Activated effector memory CD4-positive, alpha-beta T cell treated with anti-CD3 and anti-CD28 coated beads, Interleukin-2, amount 50 U/mL, for 16 hours (primary cell): ENCODE results near the gene ZNF652.

ENCODE experiments used
- DNase-seq: peaks from one replicate; pipeline ENCODE4 v3.0.0-alpha.2; 2020

The ZNF652 gene

GRCh38 chr17:49258394-49258793 is 103.7 kb downstream of the ZNF652 start:
- no peak for DNase-seq

- DNase-seq, result no peak
Measured at GRCh38 chr17:49255125-49255524, 106.9 kb downstream of the ZNF652 start.

GRCh38 chr17:49254066-49254465 is 108.0 kb downstream of the ZNF652 start:
- no peak for DNase-seq

GRCh38 chr17:49252148-49252695 is 109.8 kb downstream of the ZNF652 start:
- DNase-seq, result no peak

- no peak for DNase-seq
Measured at GRCh38 chr17:49249890-49250522, 112.0 kb downstream of the ZNF652 start.

GRCh38 chr17:49249292-49249794 is 112.7 kb downstream of the ZNF652 start:
- DNase-seq, result no peak

GRCh38 chr17:49247944-49248343 is 114.1 kb downstream of the ZNF652 start:
- no peak for DNase-seq

GRCh38 chr17:49244839-49245238 is 117.2 kb downstream of the ZNF652 start:
- no peak for DNase-seq
